HG02759 (cell line): ENCODE results near the gene ACOX3.
"Not testable (repeated sequence)": the region's sequence is repeated elsewhere in the genome, so short reads cannot be mapped to it uniquely, and the experiment has no call there.

Source experiments
- ATAC-seq: cut with Tn5 transposase; IDR thresholded peaks from one replicate; pipeline ENCODE4 v1.9.1; 2021; ENCODE audit warnings: mild to moderate bottlenecking, moderate library complexity; ENCODE audit not compliant: unreplicated experiment

ACOX3 gene

GRCh38 chr4:8407756-8408155 is 32.8 kb downstream of the ACOX3 start:
- no peak for ATAC-seq

- ATAC-seq: no peak
Observed at GRCh38 chr4:8407316-8407715, 33.2 kb downstream of the ACOX3 start.

GRCh38 chr4:8406887-8407286 is 33.6 kb downstream of the ACOX3 start:
- ATAC-seq: not testable (repeated sequence)

GRCh38 chr4:8405516-8405875 is 35.0 kb downstream of the ACOX3 start:
- ATAC-seq: no peak

GRCh38 chr4:8404791-8405515 is 35.6 kb downstream of the ACOX3 start:
- no peak for ATAC-seq

GRCh38 chr4:8403976-8404375 is 36.5 kb downstream of the ACOX3 start:
- no peak for ATAC-seq

- no peak for ATAC-seq
Observed at GRCh38 chr4:8403173-8403753, 37.3 kb downstream of the ACOX3 start.

- ATAC-seq: no peak
Observed at GRCh38 chr4:8402640-8403039, 37.9 kb downstream of the ACOX3 start.

GRCh38 chr4:8402181-8402597 is 38.3 kb downstream of the ACOX3 start:
- no peak for ATAC-seq

GRCh38 chr4:8401665-8402064 is 38.9 kb downstream of the ACOX3 start:
- ATAC-seq: no peak

GRCh38 chr4:8400632-8401325 is 39.7 kb downstream of the ACOX3 start:
- no peak for ATAC-seq

GRCh38 chr4:8399298-8399697 is 41.2 kb downstream of the ACOX3 start:
- ATAC-seq: no peak

- ATAC-seq: no peak
Observed at GRCh38 chr4:8398347-8398746, 42.2 kb downstream of the ACOX3 start.

GRCh38 chr4:8396762-8397406 is 43.6 kb downstream of the ACOX3 start:
- ATAC-seq: no peak

- no peak for ATAC-seq
Observed at GRCh38 chr4:8395504-8396296, 44.8 kb downstream of the ACOX3 start.

GRCh38 chr4:8394806-8395205 is 45.7 kb downstream of the ACOX3 start:
- ATAC-seq: no peak

GRCh38 chr4:8394061-8394519 is 46.4 kb downstream of the ACOX3 start:
- ATAC-seq: no peak

GRCh38 chr4:8393593-8394038 is 46.9 kb downstream of the ACOX3 start:
- ATAC-seq: no peak

- no peak for ATAC-seq
Observed at GRCh38 chr4:8392591-8393190, 47.8 kb downstream of the ACOX3 start.

- ATAC-seq: peak; percentile 86
Observed at GRCh38 chr4:8391972-8392371, 48.6 kb downstream of the ACOX3 start.
